ENCODE measurements around the gene JPH4.
"Not testable (repeated sequence)": the region's sequence is repeated elsewhere in the genome, so short reads cannot be mapped to it uniquely, and the experiment has no call there.

Gene JPH4

DNA sequence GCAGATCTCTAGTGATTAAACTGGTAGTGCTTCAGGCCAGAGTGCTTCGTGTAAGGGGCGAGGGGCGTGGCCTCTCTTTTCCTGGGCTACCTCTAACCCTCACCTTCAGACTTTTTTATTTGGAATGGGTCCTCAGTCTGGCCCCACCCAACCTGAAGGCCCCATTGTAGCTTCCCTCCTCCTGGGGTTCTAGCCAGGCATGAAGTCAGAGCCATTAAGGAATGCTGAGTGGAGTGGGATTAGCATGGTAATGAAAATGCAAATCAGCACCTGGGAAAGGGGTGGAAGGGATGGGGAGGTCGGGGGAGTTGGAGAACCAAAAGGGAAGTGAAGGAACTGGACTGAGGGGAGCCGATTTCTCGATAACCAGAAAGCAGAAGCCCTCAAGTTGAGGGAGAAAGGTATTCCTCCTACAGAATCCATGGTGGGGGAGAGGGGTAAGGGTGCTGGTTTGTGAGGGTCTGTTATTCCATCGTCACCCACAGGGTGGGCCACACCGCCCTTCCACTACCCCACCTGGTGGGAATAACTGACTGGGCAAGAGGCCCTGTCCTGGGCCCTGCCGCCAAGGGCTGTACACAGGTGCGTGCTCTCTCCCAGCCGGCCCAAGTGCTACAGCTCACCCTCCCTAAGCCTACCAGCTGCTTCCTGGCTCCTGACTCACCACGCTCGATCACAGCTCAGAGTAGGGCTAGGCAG is 41.1 kb downstream of the JPH4 start:
- TF ChIP-seq CSDC2 (CRISPR knock-in tag; IDR thresholded peaks at IDR 0.05) (no peak), ZFP3 (CRISPR knock-in tag; IDR thresholded peaks at IDR 0.05) (no peak), PATZ1 (CRISPR knock-in tag; IDR thresholded peaks at IDR 0.05; ENCODE audit: borderline replicate concordance) (no peak), ESRRG (CRISPR knock-in tag; IDR thresholded peaks at IDR 0.05) (no peak), GLIS3 (CRISPR knock-in tag; IDR thresholded peaks at IDR 0.05) (no peak)
- TF ChIP-seq, protein P1, sequence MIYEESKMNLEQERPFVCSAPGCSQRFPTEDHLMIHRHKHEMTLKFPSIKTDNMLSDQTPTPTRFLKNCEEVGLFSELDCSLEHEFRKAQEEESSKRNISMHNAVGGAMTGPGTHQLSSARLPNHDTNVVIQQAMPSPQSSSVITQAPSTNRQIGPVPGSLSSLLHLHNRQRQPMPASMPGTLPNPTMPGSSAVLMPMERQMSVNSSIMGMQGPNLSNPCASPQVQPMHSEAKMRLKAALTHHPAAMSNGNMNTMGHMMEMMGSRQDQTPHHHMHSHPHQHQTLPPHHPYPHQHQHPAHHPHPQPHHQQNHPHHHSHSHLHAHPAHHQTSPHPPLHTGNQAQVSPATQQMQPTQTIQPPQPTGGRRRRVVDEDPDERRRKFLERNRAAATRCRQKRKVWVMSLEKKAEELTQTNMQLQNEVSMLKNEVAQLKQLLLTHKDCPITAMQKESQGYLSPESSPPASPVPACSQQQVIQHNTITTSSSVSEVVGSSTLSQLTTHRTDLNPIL (CRISPR knock-in tag; IDR thresholded peaks at IDR 0.05; ENCODE audit: low read depth), result no peak
- TF ChIP-seq, protein P2, sequence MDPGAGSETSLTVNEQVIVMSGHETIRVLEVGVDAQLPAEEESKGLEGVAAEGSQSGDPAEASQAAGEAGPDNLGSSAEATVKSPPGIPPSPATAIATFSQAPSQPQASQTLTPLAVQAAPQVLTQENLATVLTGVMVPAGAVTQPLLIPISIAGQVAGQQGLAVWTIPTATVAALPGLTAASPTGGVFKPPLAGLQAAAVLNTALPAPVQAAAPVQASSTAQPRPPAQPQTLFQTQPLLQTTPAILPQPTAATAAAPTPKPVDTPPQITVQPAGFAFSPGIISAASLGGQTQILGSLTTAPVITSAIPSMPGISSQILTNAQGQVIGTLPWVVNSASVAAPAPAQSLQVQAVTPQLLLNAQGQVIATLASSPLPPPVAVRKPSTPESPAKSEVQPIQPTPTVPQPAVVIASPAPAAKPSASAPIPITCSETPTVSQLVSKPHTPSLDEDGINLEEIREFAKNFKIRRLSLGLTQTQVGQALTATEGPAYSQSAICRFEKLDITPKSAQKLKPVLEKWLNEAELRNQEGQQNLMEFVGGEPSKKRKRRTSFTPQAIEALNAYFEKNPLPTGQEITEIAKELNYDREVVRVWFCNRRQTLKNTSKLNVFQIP (CRISPR knock-in tag; IDR thresholded peaks at IDR 0.05; ENCODE audit: borderline replicate concordance, low read depth), result no peak

GRCh38 chr14:23536906-23537305 is 41.7 kb downstream of the JPH4 start:
- ATAC-seq, result not testable (repeated sequence)

More for the DNA sequence above, 41.1 kb downstream of the JPH4 start:
- ATAC-seq, result no peak

- no peak for ATAC-seq
- TF ChIP-seq ESRRG (CRISPR knock-in tag; IDR thresholded peaks at IDR 0.05) (no peak), CSRNP3 (CRISPR knock-in tag; IDR thresholded peaks at IDR 0.05) (no peak), ISL1 (CRISPR knock-in tag; IDR thresholded peaks at IDR 0.05) (no peak), BACH2 (CRISPR knock-in tag; IDR thresholded peaks at IDR 0.05; ENCODE audit: borderline replicate concordance) (no peak), ZFP3 (CRISPR knock-in tag; IDR thresholded peaks at IDR 0.05) (no peak), TSHZ2 (CRISPR knock-in tag; IDR thresholded peaks at IDR 0.05) (no peak), CSDC2 (CRISPR knock-in tag; IDR thresholded peaks at IDR 0.05) (no peak), ZNF565 (CRISPR knock-in tag; conservative IDR thresholded peaks at IDR 0.05; ENCODE audit: low read depth) (no peak)
Measured at GRCh38 chr14:23536494-23536893, 42.1 kb downstream of the JPH4 start.

DNA sequence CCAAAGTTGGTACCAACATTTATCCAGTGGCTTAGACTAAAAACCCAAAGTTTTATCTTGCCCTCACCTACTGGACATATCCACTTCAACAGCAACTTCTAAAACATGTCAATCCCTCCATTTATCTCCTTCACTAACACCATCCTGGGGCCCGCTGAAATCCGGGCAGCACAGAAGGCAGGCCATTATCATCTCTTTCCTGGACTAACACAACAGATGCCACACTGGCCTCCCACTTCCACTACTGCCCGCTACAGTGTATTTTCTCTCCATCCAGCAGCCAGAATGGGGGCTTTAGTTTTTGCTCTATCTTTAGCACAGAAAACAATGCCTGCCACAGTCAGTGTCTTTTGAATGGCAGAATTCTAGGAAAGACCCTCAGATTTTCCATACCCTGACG is 42.6 kb downstream of the JPH4 start:
- ATAC-seq, result no peak
- TF ChIP-seq, protein P2 (CRISPR knock-in tag; IDR thresholded peaks at IDR 0.05; ENCODE audit: borderline replicate concordance, low read depth), result no peak
- TF ChIP-seq PPARA (CRISPR knock-in tag; IDR thresholded peaks at IDR 0.05; ENCODE audit: borderline replicate concordance) (no peak), ESRRG (CRISPR knock-in tag; IDR thresholded peaks at IDR 0.05) (no peak), ZFP30 (CRISPR knock-in tag; IDR thresholded peaks at IDR 0.05) (no peak), ISL1 (CRISPR knock-in tag; IDR thresholded peaks at IDR 0.05) (no peak), TOX (CRISPR knock-in tag; IDR thresholded peaks at IDR 0.05; ENCODE audit: borderline replicate concordance) (no peak), GLIS3 (CRISPR knock-in tag; IDR thresholded peaks at IDR 0.05) (no peak), SNAI2 (CRISPR knock-in tag; IDR thresholded peaks at IDR 0.05) (no peak), ZC3H10 (CRISPR knock-in tag; IDR thresholded peaks at IDR 0.05) (no peak), PATZ1 (CRISPR knock-in tag; IDR thresholded peaks at IDR 0.05; ENCODE audit: borderline replicate concordance) (no peak), ARNTL (CRISPR knock-in tag; IDR thresholded peaks at IDR 0.05; ENCODE audit: borderline replicate concordance, low read depth) (no peak), TCF4 (CRISPR knock-in tag; IDR thresholded peaks at IDR 0.05; ENCODE audit: borderline replicate concordance) (no peak), OSR1 (CRISPR knock-in tag; IDR thresholded peaks at IDR 0.05) (no peak), ZNF8 (CRISPR knock-in tag; IDR thresholded peaks at IDR 0.05) (no peak)
